ENCODE measurements around the gene LCE6A. TPM values are rescaled to one million over a fixed set of nuclear protein-coding genes. Genes with fewer than 3 reads are reported as not detected.

Gene LCE6A
- total RNA-seq (2011; cell fraction: chromatin; rRNA removed; ENCODE audit: low replicate concordance) = not detected in 2 replicates
- total RNA-seq (2011; cell fraction: nucleolus; rRNA removed) = not detected in 2 replicates
- not detected in 2 replicates for total RNA-seq (2011; cell fraction: nucleoplasm; rRNA removed)
- total RNA-seq (2014; rRNA removed) = not detected in 2 replicates
- total RNA-seq (2014; rRNA removed; fragmentation: Illumina TruSeq; extraction: Trizol) = not detected in 2 replicates
- total RNA-seq (2015; rRNA removed; fragmentation: Illumina TruSeq; extraction: Trizol) = not detected in 2 replicates
- total RNA-seq (2021) = not detected in 2 replicates
- not detected in 2 replicates for polyA plus RNA-seq (2011; rRNA removed)
- polyA plus RNA-seq (2011; cell fraction: cytosol; rRNA removed) = not detected in 2 replicates
- polyA plus RNA-seq (2011; cell fraction: nucleus; rRNA removed) = not detected in 2 replicates
- polyA plus RNA-seq (2012) = not detected in 2 replicates
- not detected in 2 replicates for polyA plus RNA-seq (2014; fragmentation: Illumina TruSeq; extraction: Trizol)
- polyA plus RNA-seq (2014; fragmentation: Nextera tagmentation; extraction: Ambion mirVana) = not detected
- not detected in 2 replicates for polyA plus RNA-seq (2014; rRNA removed)
- polyA minus RNA-seq (2011; rRNA and poly(A)+ RNA removed) = not detected in 2 replicates
- polyA minus RNA-seq (2011; cell fraction: cytosol; rRNA and poly(A)+ RNA removed) = not detected in 2 replicates
- polyA minus RNA-seq (2011; cell fraction: nucleus; rRNA and poly(A)+ RNA removed) = not detected in 2 replicates
- Bru-seq, nascent RNA = not detected
- BruChase-seq, experiment 1, labeled RNA remaining after a 2-hour chase = not detected
- not detected for BruChase-seq, experiment 2, labeled RNA remaining after a 6-hour chase
- long read RNA-seq, experiment 1 = 0 reads
- long read RNA-seq, experiment 2 = 0 reads
- long read RNA-seq, experiment 3 = 0 reads

DNA sequence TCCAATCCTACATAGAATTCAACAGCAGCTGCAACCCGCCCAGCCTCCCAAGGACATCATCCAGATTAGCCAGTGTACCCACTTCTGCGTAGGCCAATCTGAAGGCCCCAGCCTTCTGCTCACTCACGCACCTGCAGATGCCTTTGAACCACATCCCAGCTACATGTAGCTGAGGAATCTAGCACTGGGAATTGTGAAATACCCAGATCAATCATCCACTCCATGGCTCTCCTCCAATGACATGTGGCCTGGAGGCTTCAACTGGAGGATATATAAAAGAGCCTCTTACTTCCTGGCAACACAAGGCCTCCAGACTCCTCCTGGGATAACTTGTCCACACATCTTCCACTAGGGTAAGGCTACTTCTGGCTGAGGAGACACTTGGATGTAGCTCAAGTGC, at the start of gene LCE6A:
Gene LCE6A, plus strand, starts transcription at position 301 of the 400 bp plus-strand sequence. CDS start 665 bp downstream, outside the sequence.
- Histone ChIP-seq H4K20me1 (replicated peaks; ENCODE audit: control insufficient read depth, insufficient read depth, low read length) (no peaks in the 10 kb centered on the region), H3K9ac (ENCODE audit: insufficient read depth in 1 of 2, low read depth in 2 of 2, low read length in 2 of 2) (no peak within 1 kb of the TSS), H3K9me1 (ENCODE audit: control insufficient read depth, insufficient read depth, low read length) (no peaks in the 10 kb centered on the region), H3K27ac (ENCODE audit: extremely low read depth, low read depth, low read length) (no peak within 1 kb of the TSS), H3K79me2 (ENCODE audit: control insufficient read depth, insufficient read depth, low read length) (no peaks in the 10 kb centered on the region), H3K4me2 (ENCODE audit: insufficient read depth, low read length) (no peak within 1 kb of the TSS), H3K4me1 (replicated peaks in 1 of 2; ENCODE audit: control insufficient read depth in 2 of 2, insufficient read depth in 2 of 2, low read length in 2 of 2) (no peaks in the 10 kb centered on the region), H3K9me3 (replicated peaks; ENCODE audit: control insufficient read depth, insufficient read depth, low read depth, low read length) (no peaks in the 10 kb centered on the region), H3K27me3 (ENCODE audit: control insufficient read depth in 2 of 2, insufficient read depth in 2 of 2, low read length in 2 of 2) (no peaks in the 10 kb centered on the region; a peak in 1 of 5 replicates), H3K4me3 (no peak within 1 kb of the TSS), H2AFZ (ENCODE audit: low read depth, low read length) (no peak within 1 kb of the TSS), H3K36me3 (ENCODE audit: control insufficient read depth, insufficient read depth, low read length) (no peaks in the 10 kb centered on the region)
- DNase-seq (ENCODE audit: extremely low read depth in 1 of 4, low spot score in 3 of 4) (no peak), ATAC-seq (no peak), FAIRE-seq (no peak)
- WGBS (ENCODE audit: insufficient coverage, low coverage, missing lambda C conversion rate) = 0% methylated on average over 3 of the region's 3 CpGs
- intact Hi-C loops (cut with micrococcal nuclease) (no loop called here), in situ Hi-C loops (cut with MboI) (no loop called here)
- BruUV-seq (replicated peaks) = no TSS peak
- POLR2A ChIA-PET = no interaction called here
- CTCF ChIA-PET (ENCODE audit: low intra/inter-chr PET ratio) = no interaction called here
- TF ChIP-seq PYGO2 (tag; IDR thresholded peaks at IDR 0.05) (no peak), ZNF707 (CRISPR knock-in tag; conservative IDR thresholded peaks at IDR 0.05) (no peak), ZNF324 (CRISPR knock-in tag; IDR thresholded peaks at IDR 0.05) (no peak), ZFPM2 (CRISPR knock-in tag; IDR thresholded peaks at IDR 0.05) (no peak), NFYB (IDR thresholded peaks at IDR 0.05; ENCODE audit: extremely low read depth, insufficient read length) (no peak), OTX1 (CRISPR knock-in tag; IDR thresholded peaks at IDR 0.05) (no peak), RBM17 (IDR thresholded peaks at IDR 0.05; ENCODE audit: borderline replicate concordance, low read depth, low read length) (no peak), BCL6 (CRISPR knock-in tag; IDR thresholded peaks at IDR 0.05) (no peak), NR0B1 (IDR thresholded peaks at IDR 0.05; ENCODE audit: partially characterized antibody) (no peak), FOXK1 (CRISPR knock-in tag; IDR thresholded peaks at IDR 0.05; ENCODE audit: borderline replicate concordance) (no peak), ZNF561 (CRISPR knock-in tag; conservative IDR thresholded peaks at IDR 0.05) (no peak), NFE2 (IDR thresholded peaks at IDR 0.05; ENCODE audit: low read depth) (no peak), NONO (IDR thresholded peaks at IDR 0.05; ENCODE audit: low read depth in 2 of 2, low read length in 1 of 2) (no peak), BRD4 (IDR thresholded peaks at IDR 0.05) (no peak), ZNF780A (CRISPR knock-in tag; IDR thresholded peaks at IDR 0.05) (no peak), ZNF184 (CRISPR knock-in tag; IDR thresholded peaks at IDR 0.05) (no peak)
- TF ChIP-seq, protein P1, sequence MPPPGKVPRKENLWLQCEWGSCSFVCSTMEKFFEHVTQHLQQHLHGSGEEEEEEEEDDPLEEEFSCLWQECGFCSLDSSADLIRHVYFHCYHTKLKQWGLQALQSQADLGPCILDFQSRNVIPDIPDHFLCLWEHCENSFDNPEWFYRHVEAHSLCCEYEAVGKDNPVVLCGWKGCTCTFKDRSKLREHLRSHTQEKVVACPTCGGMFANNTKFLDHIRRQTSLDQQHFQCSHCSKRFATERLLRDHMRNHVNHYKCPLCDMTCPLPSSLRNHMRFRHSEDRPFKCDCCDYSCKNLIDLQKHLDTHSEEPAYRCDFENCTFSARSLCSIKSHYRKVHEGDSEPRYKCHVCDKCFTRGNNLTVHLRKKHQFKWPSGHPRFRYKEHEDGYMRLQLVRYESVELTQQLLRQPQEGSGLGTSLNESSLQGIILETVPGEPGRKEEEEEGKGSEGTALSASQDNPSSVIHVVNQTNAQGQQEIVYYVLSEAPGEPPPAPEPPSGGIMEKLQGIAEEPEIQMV (tag; conservative IDR thresholded peaks at IDR 0.05; ENCODE audit: low read depth) = no peak
